ENCODE data around the gene MED23. TPM values are rescaled to one million over a fixed set of nuclear protein-coding genes. Genes with fewer than 3 reads are reported as not detected.

The MED23 gene
- total RNA-seq, 1 donor from 2014 or later = 28.6 TPM

Other genes starting within 250 kb of the MED23 start
- gene ARG1, start 55.0 kb downstream of the MED23 start, total RNA-seq = under 0.01 TPM in 1 of 2 replicates, not detected in the other
- gene ENPP3, start 9.1 kb upstream of the MED23 start, total RNA-seq = 0.51 and 1.4 TPM in 2 replicates
- gene OR2A4, start 73.2 kb upstream of the MED23 start, total RNA-seq = not detected in 2 replicates
- not detected in 2 replicates for gene CTAGE9, start 82.8 kb upstream of the MED23 start, total RNA-seq
- 0.13 and 0.25 TPM in 2 replicates for gene ENPP1, start 179.8 kb upstream of the MED23 start, total RNA-seq

Data from dermis microvascular lymphatic vessel endothelial cell (primary cell).